ENCODE results near the gene SPIB.

DNA sequence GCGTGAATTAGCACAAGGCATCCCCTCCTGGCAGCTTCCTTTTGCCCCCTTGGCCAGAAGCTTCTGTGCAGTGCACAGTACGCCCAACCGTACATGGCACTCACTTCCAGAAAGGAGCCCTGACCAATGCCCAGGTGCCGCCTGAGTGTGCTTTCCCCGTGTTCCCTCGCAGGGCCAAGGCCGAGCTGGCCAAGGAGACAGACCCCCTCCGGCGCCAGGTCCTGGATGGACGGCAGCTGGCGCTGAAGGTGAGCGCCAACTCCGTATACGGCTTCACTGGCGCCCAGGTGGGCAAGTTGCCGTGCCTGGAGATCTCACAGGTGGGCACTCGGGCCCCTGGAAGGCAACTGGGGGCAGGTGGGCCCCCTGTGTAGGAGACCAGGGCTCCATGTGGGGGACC, 9.4 kb upstream of the SPIB start:
- TF ChIP-seq CTCF (optimal IDR thresholded peaks at IDR 0.05 in 1 of 3, IDR thresholded peaks at IDR 0.05 in 1 of 3, conservative IDR thresholded peaks at IDR 0.05 in 1 of 3; ENCODE audit: extremely low read depth in 1 of 3, insufficient read depth in 2 of 3, low read length in 3 of 3) (no peak), EZH2 (IDR thresholded peaks at IDR 0.05; ENCODE audit: low read length) (no peak)
